Gastrocnemius medialis (tissue), 4 donors: ENCODE data around the gene ERV3-1.

Source experiments
- POLR2A ChIP-seq, 2 donors: fragments of 450-650 bp; IDR thresholded peaks; one replicate each; pipeline ENCODE4 v1.6.1; 2017; ENCODE audit warnings: antibody characterized with exemption in 2 of 2, mild to moderate bottlenecking in 2 of 2, moderate library complexity in 2 of 2
- TF ChIP-seq, protein P1 (sequence below), 5 experiments: fragments of 450-650 bp in 3 of 5; fragments of 200-600 bp in 2 of 5; sonication (generic) in 2 of 5; IDR thresholded peaks in 4 of 5; conservative IDR thresholded peaks in 1 of 5; 1 replicate in 4 of 5; 2 replicates in 1 of 5; pipeline ENCODE4 v1.5.1; 2016 to 2019; ENCODE audit warnings: antibody characterized with exemption in 5 of 5, mild to moderate bottlenecking in 3 of 5, moderate library complexity in 3 of 5

DNA sequence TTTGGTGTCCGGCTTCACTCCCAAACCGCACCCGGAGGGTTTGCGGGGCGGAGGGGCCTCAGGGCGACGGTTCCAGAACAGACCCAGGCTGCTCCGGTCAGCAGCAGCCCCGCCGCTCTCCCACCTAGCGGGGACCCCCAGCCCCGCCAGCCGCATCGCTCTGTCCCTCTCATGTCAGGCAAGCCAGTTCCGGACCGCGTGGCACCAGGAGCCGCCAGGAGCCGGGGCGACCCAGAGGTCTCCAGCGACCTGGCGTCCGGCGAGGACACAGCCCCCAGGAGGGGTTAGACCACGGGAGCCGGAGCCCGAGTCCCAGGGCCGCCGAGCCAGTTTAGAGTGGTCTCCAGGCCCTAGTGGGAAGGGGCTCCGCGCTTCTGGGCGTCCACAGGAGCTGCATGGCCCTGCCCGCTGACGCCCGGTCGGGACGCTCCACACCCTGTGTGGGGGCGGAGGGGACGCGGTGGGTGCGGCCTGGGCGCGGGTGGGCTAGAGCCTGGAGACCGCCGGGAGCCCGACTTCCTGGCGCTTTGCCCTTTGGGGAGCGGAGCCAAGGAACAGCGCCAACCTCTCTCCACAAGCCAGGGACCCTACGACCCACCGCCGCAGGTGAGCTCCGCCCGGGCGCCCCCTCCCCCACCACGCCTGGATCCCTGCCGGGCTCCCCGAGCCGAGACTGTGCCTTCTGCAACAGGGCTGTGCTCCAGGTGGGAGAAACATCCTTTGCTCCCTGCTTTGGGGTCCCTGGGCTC lies 59.1 kb downstream of the ERV3-1 start:
- TF ChIP-seq, protein P1, sequence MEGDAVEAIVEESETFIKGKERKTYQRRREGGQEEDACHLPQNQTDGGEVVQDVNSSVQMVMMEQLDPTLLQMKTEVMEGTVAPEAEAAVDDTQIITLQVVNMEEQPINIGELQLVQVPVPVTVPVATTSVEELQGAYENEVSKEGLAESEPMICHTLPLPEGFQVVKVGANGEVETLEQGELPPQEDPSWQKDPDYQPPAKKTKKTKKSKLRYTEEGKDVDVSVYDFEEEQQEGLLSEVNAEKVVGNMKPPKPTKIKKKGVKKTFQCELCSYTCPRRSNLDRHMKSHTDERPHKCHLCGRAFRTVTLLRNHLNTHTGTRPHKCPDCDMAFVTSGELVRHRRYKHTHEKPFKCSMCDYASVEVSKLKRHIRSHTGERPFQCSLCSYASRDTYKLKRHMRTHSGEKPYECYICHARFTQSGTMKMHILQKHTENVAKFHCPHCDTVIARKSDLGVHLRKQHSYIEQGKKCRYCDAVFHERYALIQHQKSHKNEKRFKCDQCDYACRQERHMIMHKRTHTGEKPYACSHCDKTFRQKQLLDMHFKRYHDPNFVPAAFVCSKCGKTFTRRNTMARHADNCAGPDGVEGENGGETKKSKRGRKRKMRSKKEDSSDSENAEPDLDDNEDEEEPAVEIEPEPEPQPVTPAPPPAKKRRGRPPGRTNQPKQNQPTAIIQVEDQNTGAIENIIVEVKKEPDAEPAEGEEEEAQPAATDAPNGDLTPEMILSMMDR (IDR thresholded peaks at IDR 0.05 in 4 of 5, conservative IDR thresholded peaks at IDR 0.05 in 1 of 5), result no peak
- no peak for TF ChIP-seq POLR2A (IDR thresholded peaks at IDR 0.05)
